OCI-LY7 (cell line): ENCODE data around the gene NTM. TPM values are rescaled to one million over a fixed set of nuclear protein-coding genes. Genes with fewer than 3 reads are reported as not detected.

Experiments used
- BruUV-seq: library from RNA; stranded (reverse); fragments of 400-500 nt; replicated peaks from 2 replicates; lab custom pipeline; 2021; lab: Mats Ljungman, UMichigan
- CTCF ChIA-PET: fragments of 300-600 bp; sonication (Branson Sonifier 250); formaldehyde crosslinking; loops from one replicate; lab custom pipeline; 2022; ENCODE audit warnings: antibody characterized with exemption; ENCODE audit not compliant: unreplicated experiment; lab: Charles Lee
- POLR2A ChIA-PET: fragments of 300-600 bp; sonication (Branson Sonifier 250); formaldehyde crosslinking; loops from one replicate; lab custom pipeline; 2022; ENCODE audit warnings: antibody characterized with exemption; lab: Charles Lee
- DNase-seq: peaks from one replicate; pipeline ENCODE4 v3.0.0-alpha.2; 2015; ENCODE audit warnings: low spot score
- H2AFZ ChIP-seq: fragments of 200-600 bp; sonication (generic), shearing (Covaris generic); 2 replicates; pipeline ENCODE4 v1.6.1; 2014; ENCODE audit warnings: mild to moderate bottlenecking, antibody characterized with exemption, low read length, moderate library complexity
- H3K27ac ChIP-seq: fragments of 200-600 bp; sonication (generic); 2 replicates; pipeline ENCODE4 v1.5.1; 2014; ENCODE audit warnings: mixed run types, low read depth, mild to moderate bottlenecking, moderate library complexity, low read length, inconsistent platforms; ENCODE audit not compliant: poor library complexity, severe bottlenecking
- H3K36me3 ChIP-seq: fragments of 200-600 bp; sonication (generic); 2 replicates; pipeline ENCODE4 v1.6.1; 2014; ENCODE audit warnings: mild to moderate bottlenecking, antibody characterized with exemption, low read length, moderate library complexity, mixed read lengths; ENCODE audit not compliant: insufficient read depth
- H3K4me1 ChIP-seq: fragments of 200-600 bp; sonication (generic); 2 replicates; pipeline ENCODE4 v1.5.1; 2014; ENCODE audit warnings: mild to moderate bottlenecking, low read length; ENCODE audit not compliant: insufficient read depth, poor library complexity, severe bottlenecking
- H3K4me2 ChIP-seq: fragments of 200-600 bp; sonication (generic); 2 replicates; pipeline ENCODE4 v1.6.1; 2014; ENCODE audit warnings: mild to moderate bottlenecking, low read length
- H3K4me3 ChIP-seq: fragments of 200-600 bp; sonication (generic); 2 replicates; pipeline ENCODE4 v1.5.1; 2014; ENCODE audit warnings: mild to moderate bottlenecking, low read depth, low read length; ENCODE audit not compliant: poor library complexity, severe bottlenecking
- H3K79me2 ChIP-seq: fragments of 200-600 bp; sonication (generic); 2 replicates; pipeline ENCODE4 v1.6.1; 2016; ENCODE audit warnings: low read depth, mild to moderate bottlenecking, low read length, moderate library complexity, mixed read lengths; ENCODE audit not compliant: insufficient read depth
- H3K9me2 ChIP-seq: fragments of 200-600 bp; sonication (generic); 2 replicates; pipeline ENCODE4 v1.6.1; 2016; ENCODE audit warnings: mild to moderate bottlenecking, low read length, mixed read lengths; ENCODE audit not compliant: insufficient read depth
- H3K9me3 ChIP-seq: fragments of 200-600 bp; sonication (generic); 2 replicates; pipeline ENCODE4 v1.6.1; 2014; ENCODE audit warnings: mild to moderate bottlenecking, mixed run types, low read length, mixed read lengths
- H4K20me1 ChIP-seq: fragments of 200-600 bp; sonication (generic); 2 replicates; pipeline ENCODE4 v1.6.1; 2014; ENCODE audit warnings: mild to moderate bottlenecking, antibody characterized with exemption, low read length, moderate library complexity, mixed read lengths; ENCODE audit not compliant: insufficient read depth
- EZH2phosphoT487 ChIP-seq: fragments of 200-600 bp; sonication (generic); IDR thresholded peaks from 2 replicates; pipeline ENCODE4 v1.6.1; 2018; ENCODE audit warnings: low read depth, borderline replicate concordance, mild to moderate bottlenecking, mixed run types, antibody characterized with exemption, low read length, moderate library complexity, mixed read lengths
- intact Hi-C: fragments of 100-400 bp; cut with micrococcal nuclease; formaldehyde crosslinking; loops from one replicate; pipeline ENCODE4 v1.10.0; 2022; ENCODE audit not compliant: unreplicated experiment
- total RNA-seq, 2 experiments: library from RNA; depleted of rRNA in 1 of 2; stranded (reverse); fragments of >200 nt in 1 of 2; shearing (Covaris generic) in 1 of 2; gene quantifications; 2 replicates each; pipeline ENCODE4 v1.2.3, GENCODE V29; 2014 to 2022
- TF ChIP-seq, protein P1 (sequence below): fragments of 200-600 bp; sonication (generic); conservative IDR thresholded peaks from 2 replicates; pipeline ENCODE4 v1.5.1; 2014; ENCODE audit warnings: mild to moderate bottlenecking, antibody characterized with exemption, low read length, moderate library complexity, mixed read lengths

NTM gene
- total RNA-seq, 2 experiments from 2014 or later: not detected

DNA sequence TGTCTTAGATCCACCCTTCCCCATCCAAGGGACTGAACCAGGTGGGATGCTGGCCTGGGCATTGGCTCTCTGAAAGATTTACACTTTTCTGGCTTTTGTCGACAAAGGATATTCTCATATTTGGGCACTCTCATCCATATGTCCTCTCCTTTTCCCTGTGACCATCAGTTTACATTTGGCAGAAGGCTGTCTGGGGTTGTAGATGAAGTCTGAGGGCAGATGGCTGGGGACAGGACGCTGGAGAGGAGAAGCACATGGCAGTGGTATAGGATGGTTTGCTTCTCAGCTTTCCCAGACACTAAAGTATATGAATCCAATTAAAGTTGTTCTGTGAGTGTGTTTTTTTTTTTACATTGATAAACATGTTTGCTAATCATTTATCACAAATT, 757.5 kb downstream of the NTM start:
- Histone ChIP-seq H3K36me3 (no peaks in the 10 kb centered on the region), H3K9me3 (no peaks in the 10 kb centered on the region), H3K4me3 (no peak overlapping the region), H3K79me2 (no peaks in the 10 kb centered on the region), H3K27ac (no peak overlapping the region), H3K4me1 (no peaks in the 10 kb centered on the region), H4K20me1 (no peaks in the 10 kb centered on the region), H3K4me2 (no peak overlapping the region), H2AFZ (no peak overlapping the region), H3K9me2 (no peaks in the 10 kb centered on the region)
- intact Hi-C loops: no loop called here
- no TSS peak for BruUV-seq
- no peak for DNase-seq
- CTCF ChIA-PET: no interaction called here
- POLR2A ChIA-PET: no interaction called here
- TF ChIP-seq, protein P1, sequence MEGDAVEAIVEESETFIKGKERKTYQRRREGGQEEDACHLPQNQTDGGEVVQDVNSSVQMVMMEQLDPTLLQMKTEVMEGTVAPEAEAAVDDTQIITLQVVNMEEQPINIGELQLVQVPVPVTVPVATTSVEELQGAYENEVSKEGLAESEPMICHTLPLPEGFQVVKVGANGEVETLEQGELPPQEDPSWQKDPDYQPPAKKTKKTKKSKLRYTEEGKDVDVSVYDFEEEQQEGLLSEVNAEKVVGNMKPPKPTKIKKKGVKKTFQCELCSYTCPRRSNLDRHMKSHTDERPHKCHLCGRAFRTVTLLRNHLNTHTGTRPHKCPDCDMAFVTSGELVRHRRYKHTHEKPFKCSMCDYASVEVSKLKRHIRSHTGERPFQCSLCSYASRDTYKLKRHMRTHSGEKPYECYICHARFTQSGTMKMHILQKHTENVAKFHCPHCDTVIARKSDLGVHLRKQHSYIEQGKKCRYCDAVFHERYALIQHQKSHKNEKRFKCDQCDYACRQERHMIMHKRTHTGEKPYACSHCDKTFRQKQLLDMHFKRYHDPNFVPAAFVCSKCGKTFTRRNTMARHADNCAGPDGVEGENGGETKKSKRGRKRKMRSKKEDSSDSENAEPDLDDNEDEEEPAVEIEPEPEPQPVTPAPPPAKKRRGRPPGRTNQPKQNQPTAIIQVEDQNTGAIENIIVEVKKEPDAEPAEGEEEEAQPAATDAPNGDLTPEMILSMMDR: no peak

DNA sequence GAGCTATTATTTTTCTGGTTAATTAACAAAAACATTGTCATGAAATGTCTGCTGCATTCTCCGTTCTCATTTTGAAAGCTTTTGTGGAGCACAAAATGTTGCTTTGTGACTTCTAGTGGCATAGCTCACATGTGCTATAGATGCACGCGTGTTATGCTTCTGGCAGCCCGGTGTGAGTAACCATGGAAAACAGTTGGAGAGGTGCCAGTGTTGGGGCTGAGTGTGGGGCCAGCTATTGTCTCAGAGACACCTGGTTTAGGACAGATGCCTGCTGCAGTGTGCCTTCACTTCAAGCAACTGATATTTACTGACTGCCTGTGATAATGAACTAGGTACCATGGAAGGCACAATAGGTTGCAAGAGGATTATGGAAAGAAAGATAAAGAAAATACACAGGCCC, 760.6 kb downstream of the NTM start:
- no peak overlapping the region for H3K4me3 ChIP-seq
- H2AFZ ChIP-seq: no peak overlapping the region
- TF ChIP-seq, protein P1: no peak
- no peak for TF ChIP-seq EZH2phosphoT487
- no peaks in the 10 kb centered on the region for H3K4me1 ChIP-seq
- no peaks in the 10 kb centered on the region for H3K36me3 ChIP-seq
- H3K27ac ChIP-seq: no peak overlapping the region
- no peaks in the 10 kb centered on the region for H3K79me2 ChIP-seq
- H3K4me2 ChIP-seq: no peak overlapping the region
- H3K9me2 ChIP-seq: no peaks in the 10 kb centered on the region
- ChIA-PET POLR2A (no interaction called here), CTCF (no interaction called here)
- intact Hi-C loops: no loop called here
- no peaks in the 10 kb centered on the region for H4K20me1 ChIP-seq
- H3K9me3 ChIP-seq: no peaks in the 10 kb centered on the region
- BruUV-seq: no TSS peak
- no peak for DNase-seq

DNA sequence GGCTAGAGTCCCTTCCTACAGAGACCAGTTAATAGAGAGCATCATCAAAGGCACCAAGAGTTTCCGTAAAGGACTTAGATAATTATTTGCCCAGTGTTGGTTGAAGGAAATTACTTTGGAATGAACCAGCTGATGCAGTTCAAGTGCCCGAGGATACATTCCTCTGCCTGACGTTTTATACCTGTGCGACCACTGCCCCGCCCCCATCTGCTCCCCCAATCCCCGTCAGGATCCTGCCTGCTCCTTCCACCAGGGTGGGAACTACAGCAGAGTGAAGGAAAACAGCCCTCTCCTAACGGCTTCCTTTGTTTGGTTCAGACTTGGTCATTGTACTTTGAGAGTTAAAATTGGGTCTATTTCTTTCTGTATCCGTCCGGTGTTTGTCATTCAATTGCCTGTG, 761.5 kb downstream of the NTM start:
- Histone ChIP-seq H3K79me2 (no peaks in the 10 kb centered on the region), H3K4me3 (no peak overlapping the region), H3K9me2 (no peaks in the 10 kb centered on the region), H3K4me1 (no peaks in the 10 kb centered on the region), H4K20me1 (no peaks in the 10 kb centered on the region), H3K36me3 (no peaks in the 10 kb centered on the region), H3K4me2 (no peak overlapping the region), H3K9me3 (no peaks in the 10 kb centered on the region), H3K27ac (no peak overlapping the region), H2AFZ (no peak overlapping the region)
- TF ChIP-seq, protein P1: no peak
- TF ChIP-seq EZH2phosphoT487: no peak
- POLR2A ChIA-PET: no interaction called here
- no TSS peak for BruUV-seq
- intact Hi-C loops: no loop called here
- no peak for DNase-seq
- CTCF ChIA-PET: no interaction called here
